Liver (tissue), 9 donors: ENCODE results near the gene RAB3A. TPM values are rescaled to one million over a fixed set of nuclear protein-coding genes. Genes with fewer than 3 reads are reported as not detected.
A peak's percentile ranks its signal among the peaks of the same experiment; 100 is the strongest.

ENCODE experiments used
- DNase-seq: peaks from one replicate; pipeline ENCODE4 v3.0.0-alpha.2; 2017; ENCODE audit warnings: low spot score
- H3K27ac ChIP-seq, 2 donors: one replicate each; pipeline ENCODE4 v1.7.0; 2013; ENCODE audit warnings: inconsistent platforms in 2 of 2, low read length in 2 of 2, control low read depth in 1 of 2, low read depth in 1 of 2, mild to moderate bottlenecking in 1 of 2
- H3K27me3 ChIP-seq, 4 donors: one replicate each; pipeline versions ENCODE4 v1.6.1 to v1.7.0; 2013; ENCODE audit warnings: low read length in 3 of 4, inconsistent platforms in 1 of 4, mild to moderate bottlenecking in 1 of 4, moderate library complexity in 1 of 4; ENCODE audit not compliant: control insufficient read depth in 4 of 4, insufficient read depth in 4 of 4
- H3K36me3 ChIP-seq, 4 donors: one replicate each; pipeline versions ENCODE4 v1.6.1 to v1.7.0; 2013; ENCODE audit warnings: low read length in 3 of 4, mild to moderate bottlenecking in 3 of 4, low read depth in 1 of 4, moderate library complexity in 1 of 4; ENCODE audit not compliant: control insufficient read depth in 4 of 4, insufficient read depth in 3 of 4
- H3K4me1 ChIP-seq, 4 donors: one replicate each; pipeline versions ENCODE4 v1.6.1 to v1.7.0; 2013; ENCODE audit warnings: low read length in 3 of 4, mild to moderate bottlenecking in 3 of 4, moderate library complexity in 1 of 4; ENCODE audit not compliant: control insufficient read depth in 4 of 4, insufficient read depth in 4 of 4
- H3K4me3 ChIP-seq, 3 donors: one replicate each; pipeline versions ENCODE4 v1.6.1 to v1.7.0; 2013; ENCODE audit warnings: low read length in 3 of 3, control low read depth in 1 of 3, low read depth in 1 of 3, mild to moderate bottlenecking in 1 of 3
- H3K9ac ChIP-seq, 2 donors: one replicate each; pipeline ENCODE4 v1.7.0; 2013; ENCODE audit warnings: low read length in 2 of 2, mild to moderate bottlenecking in 2 of 2, moderate library complexity in 2 of 2, control low read depth in 1 of 2, low read depth in 1 of 2
- H3K9me3 ChIP-seq, 4 donors: one replicate each; pipeline versions ENCODE4 v1.6.1 to v1.7.0; 2013; ENCODE audit warnings: low read length in 3 of 4; ENCODE audit not compliant: control insufficient read depth in 4 of 4
- ATF3 ChIP-seq: IDR thresholded peaks from 2 replicates; pipeline ENCODE4 v1.6.1; 2016; ENCODE audit warnings: antibody characterized with exemption
- CTCF ChIP-seq: fragments of 150-350 bp; IDR thresholded peaks from 2 replicates; pipeline ENCODE4 v1.5.1; 2017; ENCODE audit warnings: improper control_type of control experiment, low read depth, low read length; ENCODE audit not compliant: missing input control
- EGR1 ChIP-seq, 2 donors: IDR thresholded peaks; 2 replicates each; pipeline ENCODE4 v1.6.1; 2016 to 2018; ENCODE audit warnings: antibody characterized with exemption in 2 of 2, low read depth in 2 of 2
- FOXA1 ChIP-seq: IDR thresholded peaks from 2 replicates; pipeline ENCODE4 v1.6.1; 2016; ENCODE audit warnings: antibody characterized with exemption
- FOXA2 ChIP-seq: IDR thresholded peaks from 2 replicates; pipeline ENCODE4 v1.6.1; 2016; ENCODE audit warnings: antibody characterized with exemption
- GABPA ChIP-seq, 2 donors: IDR thresholded peaks in 1 of 2; conservative IDR thresholded peaks in 1 of 2; 2 replicates each; pipeline ENCODE4 v1.6.1; 2016; ENCODE audit warnings: antibody characterized with exemption in 2 of 2, mild to moderate bottlenecking in 1 of 2, moderate library complexity in 1 of 2
- HNF4G ChIP-seq: IDR thresholded peaks from 2 replicates; pipeline ENCODE4 v1.6.1; 2016; ENCODE audit warnings: antibody characterized with exemption
- JUND ChIP-seq, 2 donors: IDR thresholded peaks; 2 replicates each; pipeline ENCODE4 v1.6.1; 2016; ENCODE audit warnings: antibody characterized with exemption in 2 of 2
- MAX ChIP-seq: IDR thresholded peaks from 2 replicates; pipeline ENCODE4 v1.6.1; 2016; ENCODE audit warnings: antibody characterized with exemption
- NR2F2 ChIP-seq: IDR thresholded peaks from 2 replicates; pipeline ENCODE4 v1.6.1; 2016; ENCODE audit warnings: antibody characterized with exemption
- RAD21 ChIP-seq, 2 donors: IDR thresholded peaks; 2 replicates each; pipeline ENCODE4 v1.6.1; 2016; ENCODE audit warnings: antibody characterized with exemption in 2 of 2, mild to moderate bottlenecking in 2 of 2
- RXRA ChIP-seq, 2 donors: IDR thresholded peaks; 2 replicates each; pipeline ENCODE4 v1.6.1; 2017 to 2018; ENCODE audit warnings: antibody characterized with exemption in 2 of 2, mild to moderate bottlenecking in 1 of 2
- SP1 ChIP-seq: IDR thresholded peaks from 2 replicates; pipeline ENCODE4 v1.6.1; 2018; ENCODE audit warnings: antibody characterized with exemption, mild to moderate bottlenecking
- TAF1 ChIP-seq: conservative IDR thresholded peaks from 2 replicates; pipeline ENCODE4 v1.6.1; 2016; ENCODE audit warnings: antibody characterized with exemption, mild to moderate bottlenecking
- YY1 ChIP-seq: IDR thresholded peaks from 2 replicates; pipeline ENCODE4 v1.6.1; 2016; ENCODE audit warnings: antibody characterized with exemption, mild to moderate bottlenecking
- WGBS: extraction: QIAGEN DNeasy Blood & Tissue Kit; methylation state at CpG from one replicate; pipeline ENCODE4 v1.1.7; 2013; 5-methylcytosine and 5-hydroxymethylcytosine counted together
- polyA plus RNA-seq, 2 donors: library from polyadenylated mRNA; stranded (reverse) in 1 of 2; unstranded in 1 of 2; fragments of 200-250 nt in 1 of 2; fragments of >200 nt in 1 of 2; fragmentation: Nextera tagmentation in 1 of 2; extraction: Ambion mirVana in 1 of 2; gene quantifications; one replicate each; pipeline versions ENCODE4 v1.2.1 to v1.2.3, GENCODE V29; 2013 to 2015
- total RNA-seq, 2 donors: library from RNA; depleted of rRNA; stranded (reverse); fragments of >200 nt; gene quantifications; one replicate each; pipeline ENCODE4 v1.2.3, GENCODE V29; 2014
- TF ChIP-seq, protein P1 (sequence below): IDR thresholded peaks from 2 replicates; pipeline ENCODE4 v1.6.1; 2016; ENCODE audit warnings: antibody characterized with exemption, mild to moderate bottlenecking
- TF ChIP-seq, protein P2 (sequence below): IDR thresholded peaks from 2 replicates; pipeline ENCODE4 v1.6.1; 2016; ENCODE audit warnings: antibody characterized with exemption
- donor health status: healthy.
- donor health status: healthy.
- donor health status: healthy.
- donor health status: healthy.
- donor health status: healthy.

RAB3A gene
- total and polyA plus RNA-seq, 4 donors: 0.33 to 1.7 (median 0.79) TPM

DNA sequence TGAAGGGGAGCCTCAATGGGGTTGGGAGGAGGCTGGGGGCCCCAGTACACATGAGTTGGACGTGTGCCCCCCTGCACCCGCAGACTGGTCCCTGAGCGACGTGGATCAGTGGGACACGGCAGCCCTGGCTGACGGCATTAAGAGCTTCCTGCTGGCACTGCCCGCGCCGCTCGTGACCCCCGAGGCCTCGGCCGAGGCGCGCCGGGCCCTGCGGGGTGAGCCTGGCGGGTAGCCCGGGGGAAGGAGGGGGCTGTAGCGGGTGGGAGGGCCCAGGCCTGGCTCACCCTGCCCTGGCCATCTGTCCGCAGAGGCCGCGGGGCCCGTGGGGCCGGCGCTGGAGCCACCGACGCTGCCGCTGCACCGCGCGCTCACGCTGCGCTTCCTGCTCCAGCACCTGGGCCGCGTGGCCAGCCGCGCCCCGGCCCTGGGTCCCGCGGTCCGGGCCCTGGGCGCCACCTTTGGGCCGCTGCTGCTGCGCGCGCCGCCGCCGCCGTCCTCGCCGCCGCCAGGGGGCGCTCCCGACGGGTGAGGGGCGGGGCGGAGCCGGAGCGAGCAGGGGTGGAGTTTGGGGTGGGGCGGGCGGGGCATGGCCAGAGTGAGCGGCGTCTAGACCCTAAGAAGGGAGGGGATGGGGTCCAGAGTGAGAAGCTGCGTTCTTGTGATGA lies 42.7 kb downstream of the RAB3A start:
- no peaks in the 10 kb centered on the region for H3K27me3 ChIP-seq
- peak overlapping the region in 1 of 3 donors; percentile 45 for H3K4me3 ChIP-seq
- peaks cover 5 to 29% (median 20%) of the 10 kb centered on the region in 4 donors for H3K4me1 ChIP-seq
- no peak overlapping the region for H3K9ac ChIP-seq
- H3K27ac ChIP-seq: peak overlapping the region; percentile 7 to 38
- TF ChIP-seq RAD21 (IDR thresholded peaks at IDR 0.05) (no peak), CTCF (peak; percentile 70)
- peaks cover 0 to 19% (median 11%) of the 10 kb centered on the region in 4 donors for H3K36me3 ChIP-seq
- WGBS: 4% methylated on average over 66 of the region's 66 CpGs
- no peaks in the 10 kb centered on the region for H3K9me3 ChIP-seq
- peak; percentile 89 for DNase-seq

DNA sequence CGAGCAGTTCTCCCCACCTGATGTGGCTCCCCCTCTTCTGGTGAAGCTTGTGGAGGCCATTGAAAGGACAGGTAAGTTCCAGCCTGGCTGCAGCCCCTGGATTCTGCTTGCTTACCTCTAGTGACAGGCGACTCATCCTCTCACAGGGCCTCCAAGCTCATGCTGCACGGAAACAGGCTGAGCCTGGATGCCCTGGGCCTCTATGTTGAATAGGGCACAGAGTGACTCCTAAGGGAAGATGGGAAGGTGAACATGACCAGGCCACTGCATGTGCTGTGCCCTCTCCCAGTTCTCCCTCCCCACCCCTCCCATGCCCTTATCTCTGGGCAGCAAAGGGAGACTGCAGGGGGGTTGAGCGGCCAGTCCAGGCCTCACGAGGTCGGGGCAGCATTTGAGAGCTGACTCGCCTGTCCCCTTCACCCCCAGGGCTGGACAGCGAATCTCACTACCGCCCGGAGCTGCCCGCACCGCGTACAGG lies 43.3 kb downstream of the RAB3A start:
- peaks cover 5 to 35% (median 21%) of the 10 kb centered on the region in 4 donors for H3K4me1 ChIP-seq
- 78% methylated on average over 13 of the region's 13 CpGs for WGBS
- H3K27me3 ChIP-seq: no peaks in the 10 kb centered on the region
- peak; percentile 75 for DNase-seq
- H3K9ac ChIP-seq: no peak overlapping the region
- H3K36me3 ChIP-seq: peaks cover 0 to 14% (median 9%) of the 10 kb centered on the region in 4 donors
- H3K9me3 ChIP-seq: no peaks in the 10 kb centered on the region
- peak overlapping the region in 1 of 3 donors; percentile 45 for H3K4me3 ChIP-seq
- TF ChIP-seq SP1 (no peak), YY1 (no peak), NR2F2 (no peak), FOXA1 (no peak), GABPA (IDR thresholded peaks at IDR 0.05 in 1 of 2, conservative IDR thresholded peaks at IDR 0.05 in 1 of 2) (no peak), CTCF (no peak), TAF1 (no peak), HNF4G (no peak), EGR1 (IDR thresholded peaks at IDR 0.05; ENCODE audit: low read depth in 2 of 2) (no peak), FOXA2 (no peak), ATF3 (no peak), RAD21 (IDR thresholded peaks at IDR 0.05) (no peak), RXRA (IDR thresholded peaks at IDR 0.05) (no peak), MAX (no peak), JUND (IDR thresholded peaks at IDR 0.05) (no peak)
- TF ChIP-seq, protein P1, sequence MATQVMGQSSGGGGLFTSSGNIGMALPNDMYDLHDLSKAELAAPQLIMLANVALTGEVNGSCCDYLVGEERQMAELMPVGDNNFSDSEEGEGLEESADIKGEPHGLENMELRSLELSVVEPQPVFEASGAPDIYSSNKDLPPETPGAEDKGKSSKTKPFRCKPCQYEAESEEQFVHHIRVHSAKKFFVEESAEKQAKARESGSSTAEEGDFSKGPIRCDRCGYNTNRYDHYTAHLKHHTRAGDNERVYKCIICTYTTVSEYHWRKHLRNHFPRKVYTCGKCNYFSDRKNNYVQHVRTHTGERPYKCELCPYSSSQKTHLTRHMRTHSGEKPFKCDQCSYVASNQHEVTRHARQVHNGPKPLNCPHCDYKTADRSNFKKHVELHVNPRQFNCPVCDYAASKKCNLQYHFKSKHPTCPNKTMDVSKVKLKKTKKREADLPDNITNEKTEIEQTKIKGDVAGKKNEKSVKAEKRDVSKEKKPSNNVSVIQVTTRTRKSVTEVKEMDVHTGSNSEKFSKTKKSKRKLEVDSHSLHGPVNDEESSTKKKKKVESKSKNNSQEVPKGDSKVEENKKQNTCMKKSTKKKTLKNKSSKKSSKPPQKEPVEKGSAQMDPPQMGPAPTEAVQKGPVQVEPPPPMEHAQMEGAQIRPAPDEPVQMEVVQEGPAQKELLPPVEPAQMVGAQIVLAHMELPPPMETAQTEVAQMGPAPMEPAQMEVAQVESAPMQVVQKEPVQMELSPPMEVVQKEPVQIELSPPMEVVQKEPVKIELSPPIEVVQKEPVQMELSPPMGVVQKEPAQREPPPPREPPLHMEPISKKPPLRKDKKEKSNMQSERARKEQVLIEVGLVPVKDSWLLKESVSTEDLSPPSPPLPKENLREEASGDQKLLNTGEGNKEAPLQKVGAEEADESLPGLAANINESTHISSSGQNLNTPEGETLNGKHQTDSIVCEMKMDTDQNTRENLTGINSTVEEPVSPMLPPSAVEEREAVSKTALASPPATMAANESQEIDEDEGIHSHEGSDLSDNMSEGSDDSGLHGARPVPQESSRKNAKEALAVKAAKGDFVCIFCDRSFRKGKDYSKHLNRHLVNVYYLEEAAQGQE: no peak
- TF ChIP-seq, protein P2, sequence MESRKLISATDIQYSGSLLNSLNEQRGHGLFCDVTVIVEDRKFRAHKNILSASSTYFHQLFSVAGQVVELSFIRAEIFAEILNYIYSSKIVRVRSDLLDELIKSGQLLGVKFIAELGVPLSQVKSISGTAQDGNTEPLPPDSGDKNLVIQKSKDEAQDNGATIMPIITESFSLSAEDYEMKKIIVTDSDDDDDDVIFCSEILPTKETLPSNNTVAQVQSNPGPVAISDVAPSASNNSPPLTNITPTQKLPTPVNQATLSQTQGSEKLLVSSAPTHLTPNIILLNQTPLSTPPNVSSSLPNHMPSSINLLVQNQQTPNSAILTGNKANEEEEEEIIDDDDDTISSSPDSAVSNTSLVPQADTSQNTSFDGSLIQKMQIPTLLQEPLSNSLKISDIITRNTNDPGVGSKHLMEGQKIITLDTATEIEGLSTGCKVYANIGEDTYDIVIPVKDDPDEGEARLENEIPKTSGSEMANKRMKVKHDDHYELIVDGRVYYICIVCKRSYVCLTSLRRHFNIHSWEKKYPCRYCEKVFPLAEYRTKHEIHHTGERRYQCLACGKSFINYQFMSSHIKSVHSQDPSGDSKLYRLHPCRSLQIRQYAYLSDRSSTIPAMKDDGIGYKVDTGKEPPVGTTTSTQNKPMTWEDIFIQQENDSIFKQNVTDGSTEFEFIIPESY: no peak
- peak overlapping the region in 1 of 2 donors; percentile 38 for H3K27ac ChIP-seq
